Gastrocnemius medialis (tissue), 4 donors: ENCODE data around the gene ROR2. TPM values are rescaled to one million over a fixed set of nuclear protein-coding genes. Genes with fewer than 3 reads are reported as not detected.

ENCODE experiments used
- ATAC-seq, 2 donors: fragments of 150-250 bp; one replicate each; pipeline ENCODE4 v1.9.1; 2016
- DNase-seq, 2 donors: peaks; one replicate each; pipeline ENCODE4 v3.0.0-alpha.2; 2019
- H3K27ac ChIP-seq, 4 donors: fragments of 200-600 bp; sonication (generic); 1 replicate in 1 of 4; 2 replicates in 3 of 4; pipeline ENCODE4 v1.5.1; 2016 to 2018; ENCODE audit warnings: mild to moderate bottlenecking in 2 of 4, moderate library complexity in 1 of 4
- H3K27me3 ChIP-seq, 3 donors: fragments of 200-600 bp; sonication (generic) in 2 of 3; 1 replicate in 1 of 3; 2 replicates in 2 of 3; pipeline versions ENCODE4 v1.5.1 to v1.6.0; 2016 to 2019; ENCODE audit warnings: mild to moderate bottlenecking in 1 of 3, moderate library complexity in 1 of 3
- H3K36me3 ChIP-seq, 2 donors: fragments of 200-600 bp; sonication (generic) in 1 of 2; one replicate each; pipeline ENCODE4 v1.5.1; 2017 to 2018
- H3K4me1 ChIP-seq, 2 donors: fragments of 200-600 bp; sonication (generic) in 1 of 2; one replicate each; pipeline ENCODE4 v1.5.1; 2016 to 2017; ENCODE audit warnings: mild to moderate bottlenecking in 2 of 2
- H3K4me3 ChIP-seq, 4 donors: fragments of 200-600 bp; sonication (generic) in 3 of 4; 1 replicate in 1 of 4; 2 replicates in 3 of 4; pipeline ENCODE4 v1.5.1; 2016 to 2019; ENCODE audit warnings: mild to moderate bottlenecking in 2 of 4
- H3K9me3 ChIP-seq, 3 donors: fragments of 200-600 bp; sonication (generic) in 2 of 3; 1 replicate in 1 of 3; 2 replicates in 2 of 3; pipeline ENCODE4 v1.5.1; 2016 to 2019
- CTCF ChIP-seq, 5 experiments: fragments of 450-650 bp in 3 of 5; fragments of 200-600 bp in 2 of 5; sonication (generic) in 2 of 5; IDR thresholded peaks in 4 of 5; conservative IDR thresholded peaks in 1 of 5; 1 replicate in 4 of 5; 2 replicates in 1 of 5; pipeline ENCODE4 v1.5.1; 2016 to 2019; ENCODE audit warnings: antibody characterized with exemption in 5 of 5, mild to moderate bottlenecking in 3 of 5, moderate library complexity in 3 of 5
- POLR2A ChIP-seq, 2 donors: fragments of 450-650 bp; IDR thresholded peaks; one replicate each; pipeline ENCODE4 v1.6.1; 2017; ENCODE audit warnings: antibody characterized with exemption in 2 of 2, mild to moderate bottlenecking in 2 of 2, moderate library complexity in 2 of 2
- in situ Hi-C, 4 donors: fragments of 200-750 bp; cut with MboI; loops; one replicate each; pipeline versions ENCODE4 v1.15.0 to v1.8.0; 2017; ENCODE audit warnings: low sequenced_read_pairs in 4 of 4
- intact Hi-C: fragments of 100-400 bp; cut with DNase I; formaldehyde crosslinking; loops from one replicate; pipeline ENCODE4 v1.15.1; 2023; ENCODE audit warnings: low total_unique reads
- total RNA-seq, 4 donors: library from RNA; depleted of rRNA; stranded (reverse); fragments of >200 nt; gene quantifications; one replicate each; pipeline versions ENCODE4 v1.1.0 to v1.2.3, GENCODE V29; 2016

Gene ROR2
- total RNA-seq, 4 donors from 2014 or later = 0.15 to 1.2 (median 0.61) TPM

GRCh38 chr9:91725651-91726050, 224.4 kb downstream of the ROR2 start:
- TF ChIP-seq POLR2A (IDR thresholded peaks at IDR 0.05) (no peak), CTCF (IDR thresholded peaks at IDR 0.05 in 4 of 5, conservative IDR thresholded peaks at IDR 0.05 in 1 of 5) (no peak)
- no peaks in the 10 kb centered on the region for H3K36me3 ChIP-seq
- ATAC-seq (no peak), DNase-seq (no peak)
- H3K9me3 ChIP-seq = no peaks in the 10 kb centered on the region
- H3K4me1 ChIP-seq = no peaks in the 10 kb centered on the region
- intact Hi-C loops (loop anchor here (5.0 kb wide), 1 partner anchor 688 kb away; no protein-coding TSS in a partner anchor), in situ Hi-C loops (loop anchor here in 1 of 4 donors (10.0 kb wide), 1 partner anchor 811 kb away; no protein-coding TSS in a partner anchor)
- H3K4me3 ChIP-seq = no peak overlapping the region
- H3K27ac ChIP-seq = no peak overlapping the region
- H3K27me3 ChIP-seq = no peaks in the 10 kb centered on the region

- Histone ChIP-seq H3K4me3 (no peak overlapping the region), H3K4me1 (no peaks in the 10 kb centered on the region), H3K27me3 (no peaks in the 10 kb centered on the region), H3K36me3 (no peaks in the 10 kb centered on the region), H3K9me3 (no peaks in the 10 kb centered on the region), H3K27ac (no peak overlapping the region)
- DNase-seq = no peak
- no peak for TF ChIP-seq CTCF (IDR thresholded peaks at IDR 0.05 in 4 of 5, conservative IDR thresholded peaks at IDR 0.05 in 1 of 5)
- no peak for TF ChIP-seq POLR2A (IDR thresholded peaks at IDR 0.05)
- intact Hi-C loops (loop anchor here (5.0 kb wide), 1 partner anchor 688 kb away; no protein-coding TSS in a partner anchor), in situ Hi-C loops (loop anchor here in 1 of 4 donors (10.0 kb wide), 1 partner anchor 810 kb away; no protein-coding TSS in a partner anchor)
- ATAC-seq = no peak
These were observed 225.2 kb downstream of the ROR2 start for GRCh38 chr9:91724609-91725505.

GRCh38 chr9:91724068-91724440, 226.0 kb downstream of the ROR2 start:
- ATAC-seq (no peak), DNase-seq (no peak)
- no peaks in the 10 kb centered on the region for H3K4me1 ChIP-seq
- H3K4me3 ChIP-seq = no peak overlapping the region
- H3K9me3 ChIP-seq = no peaks in the 10 kb centered on the region
- intact Hi-C loops = no loop called here
- H3K36me3 ChIP-seq = no peaks in the 10 kb centered on the region
- TF ChIP-seq CTCF (IDR thresholded peaks at IDR 0.05 in 4 of 5, conservative IDR thresholded peaks at IDR 0.05 in 1 of 5) (no peak), POLR2A (IDR thresholded peaks at IDR 0.05) (no peak)
- in situ Hi-C loops = loop anchor here in 1 of 4 donors (10.0 kb wide), 1 partner anchor 809 kb away; no protein-coding TSS in a partner anchor
- no peak overlapping the region for H3K27ac ChIP-seq
- no peaks in the 10 kb centered on the region for H3K27me3 ChIP-seq

GRCh38 chr9:91723420-91724067, 226.5 kb downstream of the ROR2 start:
- DNase-seq (no peak), ATAC-seq (no peak)
- H3K27ac ChIP-seq = no peak overlapping the region
- H3K36me3 ChIP-seq = no peaks in the 10 kb centered on the region
- no peaks in the 10 kb centered on the region for H3K4me1 ChIP-seq
- H3K4me3 ChIP-seq = no peak overlapping the region
- H3K9me3 ChIP-seq = no peaks in the 10 kb centered on the region
- intact Hi-C loops = no loop called here
- TF ChIP-seq POLR2A (IDR thresholded peaks at IDR 0.05) (no peak), CTCF (IDR thresholded peaks at IDR 0.05 in 4 of 5, conservative IDR thresholded peaks at IDR 0.05 in 1 of 5) (no peak)
- no peaks in the 10 kb centered on the region for H3K27me3 ChIP-seq
- in situ Hi-C loops = loop anchor here in 1 of 4 donors (10.0 kb wide), 1 partner anchor 809 kb away; no protein-coding TSS in a partner anchor
